Osteoblast (primary cell): ENCODE data around the gene RIC8B. TPM values are rescaled to one million over a fixed set of nuclear protein-coding genes. Genes with fewer than 3 reads are reported as not detected.

ENCODE experiments used
- DNase-seq: peaks from one replicate; pipeline ENCODE4 v3.0.0; 2011; ENCODE audit warnings: low spot score, mixed read lengths; ENCODE audit not compliant: insufficient read length; ENCODE audit errors: missing footprints
- H2AFZ ChIP-seq: 2 replicates; pipeline ENCODE4 v1.6.0; 2011; ENCODE audit warnings: mild to moderate bottlenecking, low read length
- H3K27ac ChIP-seq: 2 replicates; pipeline ENCODE4 v1.5.1; 2011; ENCODE audit warnings: mild to moderate bottlenecking, low read depth, low read length, moderate library complexity
- H3K27me3 ChIP-seq: 2 replicates; pipeline ENCODE4 v1.6.0; 2012; ENCODE audit warnings: mild to moderate bottlenecking, control low read depth, inconsistent platforms, low read length, moderate library complexity; ENCODE audit not compliant: insufficient read depth
- H3K36me3 ChIP-seq: 2 replicates; pipeline ENCODE4 v1.5.1; 2011; ENCODE audit warnings: mild to moderate bottlenecking, low read length, control low read depth, moderate library complexity; ENCODE audit not compliant: insufficient read depth
- H3K4me1 ChIP-seq: 2 replicates; pipeline ENCODE4 v1.5.1; 2011; ENCODE audit warnings: mild to moderate bottlenecking, low read length, control low read depth, moderate library complexity; ENCODE audit not compliant: insufficient read depth
- H3K4me2 ChIP-seq: 2 replicates; pipeline ENCODE4 v1.6.0; 2011; ENCODE audit warnings: mild to moderate bottlenecking, low read length; ENCODE audit not compliant: insufficient read depth
- H3K4me3 ChIP-seq: fragments of 200-600 bp; sonication (generic); 3 replicates; pipeline ENCODE4 v1.5.1; 2012; ENCODE audit warnings: mild to moderate bottlenecking, low read length, inconsistent platforms; ENCODE audit not compliant: insufficient read depth
- H3K79me2 ChIP-seq: 2 replicates; pipeline ENCODE4 v1.6.0; 2012; ENCODE audit warnings: mild to moderate bottlenecking, low read length, control low read depth, inconsistent platforms; ENCODE audit not compliant: insufficient read depth
- H3K9me3 ChIP-seq: 2 replicates; pipeline ENCODE4 v1.5.1; 2011; ENCODE audit warnings: low read depth, low read length, control low read depth
- H4K20me1 ChIP-seq: 2 replicates; pipeline ENCODE4 v1.6.0; 2012; ENCODE audit warnings: mild to moderate bottlenecking, low read length, control low read depth; ENCODE audit not compliant: insufficient read depth
- total RNA-seq: library from RNA; depleted of rRNA; stranded (reverse); fragments of >200 nt; gene quantifications from 2 replicates; pipeline ENCODE4 v1.2.3, GENCODE V29; 2012
- TF ChIP-seq, protein P1 (sequence below): IDR thresholded peaks from 2 replicates; pipeline ENCODE4 v1.5.1; 2011; ENCODE audit warnings: mild to moderate bottlenecking, low read depth, low read length, moderate library complexity; ENCODE audit errors: extremely low read depth

RIC8B gene
- total RNA-seq, 1 donor: 13.4 TPM

DNA sequence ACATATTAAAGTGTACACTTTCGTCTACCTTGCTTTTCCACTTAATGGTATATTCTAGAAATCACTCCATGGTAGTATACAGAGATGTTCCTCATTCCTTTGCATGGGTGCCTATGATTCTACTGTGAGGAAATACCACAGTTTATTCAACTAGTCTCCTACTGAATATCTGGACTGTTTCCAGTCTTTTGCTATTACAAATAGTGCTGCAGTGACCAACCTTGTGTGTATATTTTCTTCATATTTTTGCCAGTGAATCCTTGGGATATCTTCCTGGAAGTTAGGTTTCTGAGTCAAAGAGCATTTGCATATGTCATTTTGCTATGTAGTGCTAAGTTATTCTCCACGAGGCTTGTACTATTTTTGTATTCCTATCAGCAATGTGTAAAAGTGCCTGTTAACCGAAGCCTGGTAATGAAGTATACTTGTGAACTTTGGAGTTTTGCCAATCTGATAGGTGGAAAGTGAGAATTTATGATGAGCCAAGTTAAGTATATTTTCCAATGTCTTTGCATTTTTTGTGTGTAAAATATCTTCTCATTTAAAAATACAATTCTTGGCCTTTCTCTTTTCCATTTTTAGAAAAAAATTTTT lies 149.9 kb downstream of the RIC8B start:
- Histone ChIP-seq H3K4me3 (no peak overlapping the region), H3K4me2 (no peak overlapping the region), H3K9me3 (no peaks in the 10 kb centered on the region), H3K36me3 (no peaks in the 10 kb centered on the region), H3K79me2 (no peaks in the 10 kb centered on the region), H4K20me1 (no peaks in the 10 kb centered on the region), H2AFZ (no peak overlapping the region), H3K4me1 (no peaks in the 10 kb centered on the region), H3K27me3 (no peaks in the 10 kb centered on the region), H3K27ac (no peak overlapping the region)
- no peak for DNase-seq
- TF ChIP-seq, protein P1, sequence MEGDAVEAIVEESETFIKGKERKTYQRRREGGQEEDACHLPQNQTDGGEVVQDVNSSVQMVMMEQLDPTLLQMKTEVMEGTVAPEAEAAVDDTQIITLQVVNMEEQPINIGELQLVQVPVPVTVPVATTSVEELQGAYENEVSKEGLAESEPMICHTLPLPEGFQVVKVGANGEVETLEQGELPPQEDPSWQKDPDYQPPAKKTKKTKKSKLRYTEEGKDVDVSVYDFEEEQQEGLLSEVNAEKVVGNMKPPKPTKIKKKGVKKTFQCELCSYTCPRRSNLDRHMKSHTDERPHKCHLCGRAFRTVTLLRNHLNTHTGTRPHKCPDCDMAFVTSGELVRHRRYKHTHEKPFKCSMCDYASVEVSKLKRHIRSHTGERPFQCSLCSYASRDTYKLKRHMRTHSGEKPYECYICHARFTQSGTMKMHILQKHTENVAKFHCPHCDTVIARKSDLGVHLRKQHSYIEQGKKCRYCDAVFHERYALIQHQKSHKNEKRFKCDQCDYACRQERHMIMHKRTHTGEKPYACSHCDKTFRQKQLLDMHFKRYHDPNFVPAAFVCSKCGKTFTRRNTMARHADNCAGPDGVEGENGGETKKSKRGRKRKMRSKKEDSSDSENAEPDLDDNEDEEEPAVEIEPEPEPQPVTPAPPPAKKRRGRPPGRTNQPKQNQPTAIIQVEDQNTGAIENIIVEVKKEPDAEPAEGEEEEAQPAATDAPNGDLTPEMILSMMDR: no peak

DNA sequence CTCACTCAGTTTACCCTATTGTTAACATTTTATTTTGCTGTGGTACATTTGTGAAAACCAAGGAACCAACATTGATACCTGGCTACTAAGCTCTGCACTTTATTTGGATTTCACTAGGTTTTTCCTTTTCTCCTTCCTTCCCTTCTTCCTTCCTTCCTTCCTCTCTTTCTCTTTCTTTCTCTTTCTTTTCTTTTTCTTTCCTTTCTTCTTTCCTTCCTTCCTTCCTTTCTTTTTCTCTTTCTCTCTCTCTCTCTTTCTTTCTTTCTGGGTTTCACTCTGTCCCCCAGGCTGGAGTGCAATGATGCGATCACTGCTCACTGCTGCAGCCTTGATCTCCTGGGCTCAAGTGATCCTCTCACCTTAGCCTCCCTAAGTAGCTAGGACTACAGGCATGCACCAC lies 152.2 kb downstream of the RIC8B start:
- H3K36me3 ChIP-seq: no peaks in the 10 kb centered on the region
- no peaks in the 10 kb centered on the region for H3K4me1 ChIP-seq
- H3K79me2 ChIP-seq: no peaks in the 10 kb centered on the region
- H2AFZ ChIP-seq: no peak overlapping the region
- no peak overlapping the region for H3K27ac ChIP-seq
- no peak overlapping the region for H3K4me3 ChIP-seq
- no peak for DNase-seq
- H4K20me1 ChIP-seq: no peaks in the 10 kb centered on the region
- H3K4me2 ChIP-seq: no peak overlapping the region
- H3K9me3 ChIP-seq: no peaks in the 10 kb centered on the region
- H3K27me3 ChIP-seq: no peaks in the 10 kb centered on the region
- TF ChIP-seq, protein P1: no peak

DNA sequence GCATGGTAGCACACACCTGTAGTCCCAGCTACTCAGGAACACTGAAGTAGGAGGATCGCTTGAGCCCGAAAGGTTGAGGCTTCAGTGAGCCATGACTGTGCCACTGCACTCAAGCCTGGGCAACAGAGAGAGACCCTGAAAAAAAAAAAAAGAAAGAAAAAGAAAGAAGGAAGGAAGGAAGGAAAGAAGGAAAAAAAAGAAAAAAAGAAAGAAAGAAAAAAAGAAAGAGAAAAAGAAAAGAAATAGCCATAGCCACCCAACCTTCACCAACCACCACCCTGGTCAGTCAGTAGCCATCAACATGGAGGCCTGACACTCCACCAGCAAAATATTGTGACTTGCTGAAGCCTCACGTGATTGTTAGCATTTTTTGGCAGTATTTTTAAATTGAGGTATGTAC lies 159.8 kb downstream of the RIC8B start:
- no peaks in the 10 kb centered on the region for H4K20me1 ChIP-seq
- TF ChIP-seq, protein P1: no peak
- H3K27ac ChIP-seq: no peak overlapping the region
- no peaks in the 10 kb centered on the region for H3K36me3 ChIP-seq
- H3K79me2 ChIP-seq: no peaks in the 10 kb centered on the region
- H3K4me1 ChIP-seq: no peaks in the 10 kb centered on the region
- H3K9me3 ChIP-seq: no peaks in the 10 kb centered on the region
- no peak overlapping the region for H3K4me2 ChIP-seq
- H3K27me3 ChIP-seq: no peaks in the 10 kb centered on the region
- no peak overlapping the region for H2AFZ ChIP-seq
- no peak for DNase-seq
- no peak overlapping the region for H3K4me3 ChIP-seq

Other genes with a start within 250 kb of the RIC8B start
- gene RFX4, start 191.7 kb upstream of the RIC8B start, total RNA-seq: not detected in 2 replicates
- gene TMEM263, start 181.2 kb downstream of the RIC8B start, total RNA-seq: 125 and 130 TPM in 2 replicates
- gene MTERF2, start 212.5 kb downstream of the RIC8B start, total RNA-seq: 3.6 and 3.8 TPM in 2 replicates